ENCODE results near the gene PKN2.
A peak's percentile ranks its signal among the peaks of the same experiment; 100 is the strongest.

Gene PKN2

GRCh38 chr1:88735909-88736308 is 51.8 kb downstream of the PKN2 start:
- no peak for DNase-seq

GRCh38 chr1:88736633-88737248 is 52.7 kb downstream of the PKN2 start:
- DNase-seq: peak; percentile 56

- no peak for DNase-seq
These were observed 53.4 kb downstream of the PKN2 start for GRCh38 chr1:88737338-88737927.

- DNase-seq: no peak
These were observed 56.7 kb downstream of the PKN2 start for GRCh38 chr1:88740784-88741183.

- DNase-seq: no peak
These were observed 57.3 kb downstream of the PKN2 start for GRCh38 chr1:88741413-88741812.

GRCh38 chr1:88742531-88742930 is 58.5 kb downstream of the PKN2 start:
- DNase-seq: no peak

GRCh38 chr1:88744142-88744541 is 60.1 kb downstream of the PKN2 start:
- peak; percentile 5 for DNase-seq

GRCh38 chr1:88746916-88747315 is 62.8 kb downstream of the PKN2 start:
- DNase-seq: no peak

GRCh38 chr1:88751714-88752113 is 67.6 kb downstream of the PKN2 start:
- DNase-seq: no peak

- no peak for DNase-seq
These were observed 69.4 kb downstream of the PKN2 start for GRCh38 chr1:88753506-88753905.

- DNase-seq: no peak
These were observed 79.8 kb downstream of the PKN2 start for GRCh38 chr1:88763649-88764406.

- no peak for DNase-seq
These were observed 84.1 kb downstream of the PKN2 start for GRCh38 chr1:88768187-88768586.

GRCh38 chr1:88768816-88769215 is 84.7 kb downstream of the PKN2 start:
- DNase-seq: no peak

- DNase-seq: no peak
These were observed 89.6 kb downstream of the PKN2 start for GRCh38 chr1:88773540-88774150.

GRCh38 chr1:88774151-88774556 is 90.1 kb downstream of the PKN2 start:
- no peak for DNase-seq

GRCh38 chr1:88777604-88778149 is 93.6 kb downstream of the PKN2 start:
- no peak for DNase-seq

- DNase-seq: no peak
These were observed 95.8 kb downstream of the PKN2 start for GRCh38 chr1:88779880-88780279.

- no peak for DNase-seq
These were observed 96.4 kb downstream of the PKN2 start for GRCh38 chr1:88780485-88780884.

GRCh38 chr1:88783145-88783544 is 99.1 kb downstream of the PKN2 start:
- DNase-seq: no peak

GRCh38 chr1:88784551-88784950 is 100.5 kb downstream of the PKN2 start:
- DNase-seq: no peak

- no peak for DNase-seq
These were observed 103.2 kb downstream of the PKN2 start for GRCh38 chr1:88787023-88787903.

- no peak for DNase-seq
These were observed 107.1 kb downstream of the PKN2 start for GRCh38 chr1:88791192-88791591.

GRCh38 chr1:88799491-88799890 is 115.4 kb downstream of the PKN2 start:
- DNase-seq: peak; percentile 20

All from suppressor macrophage treated with lipopolysaccharide for 4 hours (primary cell).